Measurements from ENCODE around the gene OLFM1.

DNA sequence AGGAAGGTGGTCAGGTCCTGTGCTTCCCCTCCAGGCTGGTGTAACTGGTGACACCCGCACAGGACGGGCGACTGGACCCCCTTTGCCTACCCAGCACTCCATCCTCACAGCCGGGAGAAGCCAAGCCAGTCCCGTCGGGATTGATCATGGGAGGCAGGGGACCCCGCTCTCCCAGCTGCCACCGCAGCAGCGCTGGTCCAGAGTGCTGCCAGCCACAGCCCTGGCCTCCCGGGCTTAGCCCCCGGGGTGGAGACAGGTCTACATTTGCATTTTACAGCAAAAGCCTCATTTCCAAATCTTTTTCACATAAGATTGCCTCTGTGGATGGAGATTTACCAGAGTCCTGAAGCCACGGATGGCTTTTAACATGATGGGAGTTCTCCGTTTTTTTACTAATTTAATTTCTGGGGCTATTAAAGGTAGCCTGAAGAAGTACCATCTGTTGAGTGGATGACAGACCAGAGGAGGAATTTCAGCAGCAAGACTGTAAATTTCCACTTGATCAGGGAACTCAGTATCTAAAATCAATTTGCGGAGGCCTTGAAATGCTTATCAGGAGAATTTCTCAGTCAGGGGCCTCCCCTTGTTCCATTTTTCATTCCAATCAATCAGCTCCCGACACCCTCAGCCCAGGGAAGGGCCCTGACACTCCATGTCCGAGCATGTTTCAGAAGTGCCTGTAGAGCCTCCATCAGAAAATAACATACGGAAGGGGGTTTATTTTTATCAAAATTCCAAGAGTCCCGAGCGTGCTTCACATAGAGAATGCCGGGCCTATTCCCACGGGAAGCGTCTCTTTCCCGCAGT, 80.6 kb downstream of the OLFM1 start:
- TF ChIP-seq CTCF (IDR thresholded peaks at IDR 0.05) (no peak), POLR2AphosphoS5 (IDR thresholded peaks at IDR 0.05) (no peak), EP300 (IDR thresholded peaks at IDR 0.05) (no peak), POLR2A (IDR thresholded peaks at IDR 0.05; ENCODE audit: low read depth) (no peak)

All from esophagus muscularis mucosa (tissue), 4 donors.